Stimulated activated CD8-positive, alpha-beta memory T cell treated with anti-CD3 and anti-CD28 coated beads, Interleukin-15, amount 100 ng/mL, for 1 hour (primary cell): ENCODE data around the gene ELANE.

ENCODE experiments used
- DNase-seq: peaks from one replicate; pipeline ENCODE4 v3.0.0-alpha.2; 2020; ENCODE audit warnings: low read depth

The ELANE gene

DNA sequence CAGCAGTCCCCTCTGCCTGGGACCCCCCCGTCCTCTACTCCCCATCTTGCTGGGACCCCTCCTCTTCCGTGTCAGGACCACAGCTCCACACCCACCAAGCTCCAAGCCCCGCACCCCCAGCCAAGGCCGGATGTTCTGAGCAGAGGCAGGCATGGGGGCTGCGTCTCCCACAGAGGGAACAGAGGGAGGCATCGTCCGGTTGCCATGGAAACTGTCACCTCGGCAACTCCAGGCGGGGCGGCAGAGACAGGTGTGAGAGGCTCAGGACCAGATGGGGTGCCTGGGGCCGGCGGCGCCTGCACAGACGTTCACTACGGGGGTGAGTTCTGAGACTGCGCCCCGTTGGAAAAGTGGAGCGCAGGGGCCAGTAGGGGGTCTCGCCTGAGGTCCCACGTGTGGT is 46.6 kb downstream of the ELANE start:
- no peak for DNase-seq

DNA sequence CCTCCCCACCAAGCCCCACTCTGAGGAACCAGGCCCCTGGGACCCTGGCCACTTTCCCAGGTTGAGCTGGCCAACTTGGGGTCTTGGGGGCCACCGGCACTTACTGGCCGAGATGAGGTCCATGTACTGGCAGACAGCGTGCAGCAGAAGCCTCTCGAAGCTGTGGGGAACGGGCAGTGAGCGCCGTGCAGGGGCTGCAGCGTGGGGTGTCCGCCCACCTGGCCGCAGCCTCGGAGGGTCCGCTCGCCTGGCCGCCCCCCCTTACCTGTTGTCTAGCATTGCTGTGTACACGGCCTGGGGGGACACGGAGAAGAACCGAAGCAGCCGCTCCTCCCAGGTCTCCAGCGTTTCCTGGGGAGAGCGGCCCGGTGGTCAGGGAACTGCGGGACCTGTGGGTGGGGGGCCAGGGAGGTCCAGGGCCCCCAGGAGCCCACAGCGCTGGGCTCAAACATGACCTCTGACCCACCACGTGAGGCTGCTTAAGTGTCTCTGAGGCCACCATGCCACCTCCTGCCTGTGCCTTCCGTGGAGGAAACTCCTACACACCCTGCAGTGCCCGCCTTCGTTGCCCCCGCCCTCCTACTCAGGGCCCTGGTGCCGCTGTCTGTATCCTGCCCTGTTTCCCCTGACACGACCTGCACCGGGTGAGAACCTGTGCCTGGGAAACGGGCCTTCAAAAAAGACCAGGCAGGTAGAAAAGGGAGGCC is 47.4 kb downstream of the ELANE start:
- no peak for DNase-seq

- no peak for DNase-seq
Measured at GRCh38 chr19:900043-900301, 47.9 kb downstream of the ELANE start.

DNA sequence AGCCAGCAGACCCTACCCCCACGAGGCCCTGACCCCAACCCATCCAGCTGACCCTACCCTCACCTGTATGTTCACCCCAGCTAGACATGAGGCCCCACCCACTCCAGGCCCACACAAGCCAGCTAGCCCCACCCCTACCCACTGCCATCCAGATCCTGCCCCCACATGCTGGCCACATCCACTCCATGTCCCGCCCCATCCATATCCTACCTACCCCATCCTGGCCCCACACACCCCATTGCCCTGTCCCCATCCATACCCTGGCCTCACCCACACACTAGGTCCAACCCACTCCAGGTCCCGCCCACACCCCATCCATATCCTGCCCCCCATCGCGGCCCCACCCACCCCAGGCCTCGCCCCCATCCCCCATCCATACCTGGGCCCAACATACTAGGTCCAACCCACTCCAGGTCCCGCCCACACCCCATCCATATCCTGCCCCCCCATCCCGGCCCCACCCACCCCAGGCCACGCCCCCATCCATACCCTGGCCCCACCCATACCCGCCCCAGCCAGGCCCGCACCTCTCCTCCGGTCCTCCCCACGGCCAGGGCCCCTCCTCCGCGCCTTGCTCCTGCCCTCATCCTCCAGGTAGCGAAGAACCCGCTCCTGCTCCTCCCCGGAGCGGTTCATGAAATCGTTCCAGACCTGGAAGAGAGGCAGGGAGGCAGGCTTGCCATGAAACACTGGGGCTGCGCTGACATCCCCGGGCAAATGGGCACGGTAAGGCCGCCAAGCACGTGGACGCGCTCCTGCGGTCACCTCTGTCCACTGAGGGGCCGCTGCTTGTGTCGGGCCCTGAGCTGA is 48.4 kb downstream of the ELANE start:
- no peak for DNase-seq

- no peak for DNase-seq
Measured at GRCh38 chr19:901216-902092, 49.4 kb downstream of the ELANE start.

GRCh38 chr19:902093-902370 is 49.9 kb downstream of the ELANE start:
- DNase-seq, result no peak

DNA sequence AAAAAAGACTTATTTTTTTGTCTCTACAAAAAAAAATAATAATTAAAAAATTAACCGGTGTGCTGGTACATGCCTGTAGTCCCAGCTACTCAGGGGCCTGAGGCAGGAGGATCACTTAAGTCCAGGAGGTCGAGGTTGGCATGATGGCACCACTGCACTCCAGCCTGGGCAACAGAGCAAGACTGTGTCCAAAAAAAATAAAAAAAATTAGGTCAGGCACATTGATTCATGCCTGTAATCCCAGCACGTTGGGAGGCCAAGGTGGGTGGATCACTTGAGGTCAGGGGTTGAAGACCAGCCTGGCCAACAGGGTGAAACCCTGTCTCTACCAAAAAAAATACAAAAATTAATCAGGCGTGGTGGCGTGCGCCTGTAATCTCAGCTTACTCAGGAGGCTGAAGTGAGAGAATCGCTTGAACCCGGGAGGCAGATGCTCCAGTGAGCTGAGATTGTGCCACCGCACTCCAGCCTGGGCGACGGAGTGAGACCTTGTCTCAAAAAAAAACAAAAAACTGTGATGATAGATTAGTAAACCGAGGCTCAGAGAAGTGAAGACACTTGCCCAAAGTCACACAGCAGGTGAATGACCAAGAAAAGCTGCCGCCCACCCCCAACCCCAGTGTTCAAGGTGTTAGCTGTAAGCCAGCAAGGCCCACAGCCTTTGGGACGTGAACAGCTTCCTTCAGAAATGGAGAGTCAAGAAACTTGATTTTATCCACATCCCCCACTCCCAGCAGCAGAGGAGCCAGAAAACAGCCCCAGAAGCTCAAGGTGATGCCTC is 50.5 kb downstream of the ELANE start:
- no peak for DNase-seq

DNA sequence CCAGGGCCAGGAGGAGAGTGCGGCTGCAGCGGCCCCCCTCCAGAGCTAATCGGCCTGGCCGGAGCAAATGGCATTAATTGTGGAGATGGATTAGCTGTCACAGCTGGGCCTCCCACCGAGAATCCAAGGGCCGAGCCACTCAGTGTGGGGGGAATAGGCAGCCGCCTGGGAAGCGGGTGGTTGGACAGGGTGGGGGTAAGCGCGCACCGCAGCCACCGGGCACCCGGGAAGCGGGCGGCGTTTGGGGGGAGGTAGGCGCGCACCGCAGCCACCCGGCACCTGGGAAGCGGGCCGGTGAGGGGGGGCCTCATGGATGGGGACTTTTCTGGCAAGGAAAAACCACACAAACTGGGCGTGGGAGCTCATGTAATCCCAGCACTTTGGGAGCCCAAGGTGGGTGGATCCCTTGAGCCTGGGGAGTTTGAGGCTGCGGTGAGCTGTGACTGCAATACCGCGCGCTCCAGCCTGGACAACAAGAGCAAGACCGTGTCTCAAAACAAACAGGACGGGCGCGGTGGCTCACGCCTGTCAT is 51.2 kb downstream of the ELANE start:
- no peak for DNase-seq

DNA sequence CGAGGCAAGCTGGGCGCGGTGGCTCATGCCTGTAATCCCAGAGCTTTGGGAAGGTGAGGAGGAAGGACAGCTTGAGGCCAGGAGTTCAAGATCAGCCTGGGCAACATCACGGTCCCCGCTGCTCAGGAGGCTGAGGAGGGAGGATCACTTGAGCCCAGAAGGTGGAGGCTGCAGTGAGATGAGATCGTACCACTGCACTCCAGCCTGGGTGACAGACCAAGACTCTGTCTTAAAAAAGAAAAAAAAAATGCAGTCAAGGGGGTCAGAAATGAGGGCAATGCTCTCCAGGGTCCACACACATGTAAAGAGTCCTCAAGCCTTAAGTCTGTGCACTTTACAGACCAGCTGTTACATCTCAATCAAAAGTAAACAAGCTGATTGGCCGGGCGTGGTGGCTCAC is 52.4 kb downstream of the ELANE start:
- DNase-seq, result no peak
